GM23338 (cell line): ENCODE measurements around the gene PARD3. TPM values are rescaled to one million over a fixed set of nuclear protein-coding genes. Genes with fewer than 3 reads are reported as not detected.

ENCODE experiments used
- ATAC-seq: fragments of 200-7000 bp; cut with Tn5 transposase; 3 replicates; pipeline ENCODE4 v1.9.1; 2020
- DNase-seq: peaks from one replicate; pipeline ENCODE4 v3.0.0-alpha.2; 2015; ENCODE audit warnings: low spot score
- H2AFZ ChIP-seq: fragments of 200-600 bp; sonication (generic); 2 replicates; pipeline ENCODE4 v1.8.0; 2016; ENCODE audit warnings: antibody characterized with exemption, mild to moderate bottlenecking, moderate library complexity
- H3F3A ChIP-seq: fragments of 200-600 bp; sonication (generic); replicated peaks from 2 replicates; pipeline ENCODE4 v1.8.0; 2017; ENCODE audit warnings: antibody characterized with exemption, mixed run types, low read depth
- H3K27ac ChIP-seq: fragments of 200-600 bp; sonication (generic); 2 replicates; pipeline ENCODE4 v1.6.1; 2016; ENCODE audit warnings: low read depth
- H3K27me3 ChIP-seq: fragments of 200-600 bp; sonication (generic); 2 replicates; pipeline ENCODE4 v1.8.0; 2016; ENCODE audit warnings: mild to moderate bottlenecking, mixed run types, moderate library complexity; ENCODE audit not compliant: insufficient read depth
- H3K36me3 ChIP-seq: fragments of 200-600 bp; sonication (generic); 2 replicates; pipeline ENCODE4 v1.8.0; 2016; ENCODE audit warnings: mild to moderate bottlenecking; ENCODE audit not compliant: insufficient read depth
- H3K4me1 ChIP-seq: fragments of 200-600 bp; sonication (generic); 2 replicates; pipeline ENCODE4 v1.8.0; 2016; ENCODE audit warnings: mild to moderate bottlenecking, moderate library complexity; ENCODE audit not compliant: insufficient read depth
- H3K4me2 ChIP-seq: fragments of 200-600 bp; sonication (generic); 2 replicates; pipeline ENCODE4 v1.7.1; 2017; ENCODE audit warnings: mixed run types
- H3K4me3 ChIP-seq: fragments of 200-600 bp; sonication (generic); 2 replicates; pipeline ENCODE4 v1.6.1; 2016; ENCODE audit warnings: mixed run types
- H3K79me2 ChIP-seq: fragments of 200-600 bp; sonication (generic); replicated peaks from 2 replicates; pipeline ENCODE4 v1.8.0; 2017; ENCODE audit warnings: mild to moderate bottlenecking; ENCODE audit not compliant: insufficient read depth
- H3K9me2 ChIP-seq: fragments of 200-600 bp; sonication (generic); 2 replicates; pipeline ENCODE4 v1.8.0; 2017; ENCODE audit not compliant: insufficient read depth
- H4K20me1 ChIP-seq: fragments of 200-600 bp; sonication (generic); replicated peaks from 2 replicates; pipeline ENCODE4 v1.8.0; 2017; ENCODE audit warnings: mild to moderate bottlenecking; ENCODE audit not compliant: insufficient read depth
- H3K27ac Mint-ChIP-seq: 2 replicates; pipeline ENCODE4 v1.8.0; 2020; ENCODE audit warnings: inconsistent platforms, mild to moderate bottlenecking, moderate library complexity, mixed read lengths
- H3K27me3 Mint-ChIP-seq: 3 replicates; pipeline ENCODE4 v1.8.0; 2022; ENCODE audit warnings: low read depth, mild to moderate bottlenecking, moderate library complexity, mixed read lengths, inconsistent platforms; ENCODE audit not compliant: insufficient read depth, poor library complexity
- H3K36me3 Mint-ChIP-seq: 3 replicates; pipeline ENCODE4 v1.8.0; 2021; ENCODE audit warnings: low read depth, mild to moderate bottlenecking, inconsistent platforms, moderate library complexity, mixed read lengths
- H3K4me1 Mint-ChIP-seq: 3 replicates; pipeline ENCODE4 v1.8.0; 2020; ENCODE audit warnings: mild to moderate bottlenecking, inconsistent platforms, mixed read lengths
- H3K4me3 Mint-ChIP-seq: 3 replicates; pipeline ENCODE4 v1.8.0; 2021; ENCODE audit warnings: moderate library complexity, mild to moderate bottlenecking, inconsistent platforms, mixed read lengths
- H3K9me3 Mint-ChIP-seq: 3 replicates; pipeline ENCODE4 v1.8.0; 2020; ENCODE audit warnings: moderate library complexity, mild to moderate bottlenecking, inconsistent platforms, mixed read lengths
- CREB1 ChIP-seq: fragments of 250-450 bp; sonication (Bioruptor Pico); IDR thresholded peaks from 2 replicates; pipeline ENCODE4 v1.5.0; 2020; ENCODE audit warnings: low read depth, mild to moderate bottlenecking, moderate library complexity
- ETS1 ChIP-seq: IDR thresholded peaks from 2 replicates; pipeline ENCODE4 v1.6.1; 2016; ENCODE audit warnings: antibody characterized with exemption
- EZH2 ChIP-seq: fragments of 200-600 bp; sonication (generic); IDR thresholded peaks from one replicate; pipeline ENCODE4 v1.8.0; 2017; ENCODE audit warnings: antibody characterized with exemption, mild to moderate bottlenecking, low read depth; ENCODE audit not compliant: unreplicated experiment
- EZH2phosphoT487 ChIP-seq: fragments of 200-600 bp; sonication (generic); IDR thresholded peaks from one replicate; pipeline ENCODE4 v1.8.1; 2018; ENCODE audit warnings: antibody characterized with exemption; ENCODE audit not compliant: unreplicated experiment
- JUNB ChIP-seq: IDR thresholded peaks from one replicate; pipeline ENCODE4 v1.6.1; 2016; ENCODE audit warnings: antibody characterized with exemption; ENCODE audit not compliant: unreplicated experiment
- NANOG ChIP-seq: IDR thresholded peaks from 2 replicates; pipeline ENCODE4 v1.6.1; 2016; ENCODE audit warnings: antibody characterized with exemption, borderline replicate concordance
- POLR2AphosphoS5 ChIP-seq: IDR thresholded peaks from 2 replicates; pipeline ENCODE4 v1.6.1; 2016; ENCODE audit warnings: antibody characterized with exemption, low read depth
- REST ChIP-seq: IDR thresholded peaks from one replicate; pipeline ENCODE4 v1.6.1; 2018; ENCODE audit warnings: antibody characterized with exemption; ENCODE audit not compliant: unreplicated experiment
- ZNF331 ChIP-seq: fragments of 250-450 bp; sonication (Bioruptor Pico); IDR thresholded peaks from 2 replicates; pipeline ENCODE4 v1.5.0; 2020; ENCODE audit warnings: low read depth, mild to moderate bottlenecking, moderate library complexity
- polyA plus RNA-seq: library from polyadenylated mRNA; unstranded; fragments of >200 nt; fragmentation: Nextera tagmentation; extraction: Ambion mirVana; gene quantifications from 2 replicates; pipeline ENCODE4 v1.2.1, GENCODE V29; 2016
- total RNA-seq: library from RNA; depleted of rRNA; stranded (reverse); fragments of >200 nt; shearing (Covaris generic); gene quantifications from 2 replicates; pipeline ENCODE4 v1.2.3, GENCODE V29; 2014

PARD3 gene
- total and polyA plus RNA-seq, 2 experiments from 2014 or later, result 30.2 to 51.4 TPM

GRCh38 chr10:34543716-34544115 is 271.4 kb downstream of the PARD3 start (continued):
- TF ChIP-seq ZNF331 (no peak), EZH2 (no peak), CREB1 (CRISPR knock-in tag) (no peak)

GRCh38 chr10:34540492-34540891 is 274.6 kb downstream of the PARD3 start:
- TF ChIP-seq REST, result no peak
- TF ChIP-seq EZH2phosphoT487, result no peak
- TF ChIP-seq POLR2AphosphoS5, result no peak
- Mint-ChIP-seq H3K4me3 (no peak overlapping the region), H3K9me3 (no peaks in the 10 kb centered on the region), H3K4me1 (peaks cover 28% of the 10 kb centered on the region), H3K27ac (no peak overlapping the region), H3K36me3 (no peaks in the 10 kb centered on the region), H3K27me3 (peaks cover 9% of the 10 kb centered on the region)
- Histone ChIP-seq H2AFZ (no peak overlapping the region), H3K27ac (no peak overlapping the region), H3K79me2 (peaks cover 50% of the 10 kb centered on the region), H3F3A (no peaks in the 10 kb centered on the region), H3K36me3 (no peaks in the 10 kb centered on the region), H3K9me2 (no peaks in the 10 kb centered on the region), H3K4me2 (no peak overlapping the region), H3K4me1 (peaks cover 19% of the 10 kb centered on the region), H3K4me3 (no peak overlapping the region), H4K20me1 (no peaks in the 10 kb centered on the region), H3K27me3 (no peaks in the 10 kb centered on the region)
- ATAC-seq, result no peak
- DNase-seq, result no peak

- DNase-seq, result no peak
- H3K36me3 Mint-ChIP-seq, result no peaks in the 10 kb centered on the region
- no peaks in the 10 kb centered on the region for H3K9me2 ChIP-seq
- no peaks in the 10 kb centered on the region for H3K36me3 ChIP-seq
- peak overlapping the region; percentile 88 for H3K27ac Mint-ChIP-seq
- no peak overlapping the region for H3K4me3 Mint-ChIP-seq
- no peaks in the 10 kb centered on the region for H3K27me3 ChIP-seq
- H3K4me2 ChIP-seq, result no peak overlapping the region
- H3K4me1 ChIP-seq, result peaks cover 13% of the 10 kb centered on the region
- H2AFZ ChIP-seq, result no peak overlapping the region
- H3K4me1 Mint-ChIP-seq, result peaks cover 22% of the 10 kb centered on the region
- no peaks in the 10 kb centered on the region for H3K9me3 Mint-ChIP-seq
- no peak overlapping the region for H3K4me3 ChIP-seq
- H3K79me2 ChIP-seq, result peaks cover 54% of the 10 kb centered on the region
- ATAC-seq, result no peak; the same call in 1 of the 3 replicates
- H4K20me1 ChIP-seq, result no peaks in the 10 kb centered on the region
- no peaks in the 10 kb centered on the region for H3F3A ChIP-seq
- peaks cover 8% of the 10 kb centered on the region for H3K27me3 Mint-ChIP-seq
- no peak overlapping the region for H3K27ac ChIP-seq
- TF ChIP-seq ETS1, result no peak
- no peak for TF ChIP-seq REST
- TF ChIP-seq POLR2AphosphoS5, result no peak
- TF ChIP-seq NANOG, result no peak
- no peak for TF ChIP-seq JUNB
- no peak for TF ChIP-seq EZH2
Observed at GRCh38 chr10:34539533-34540315, 275.4 kb downstream of the PARD3 start.
